Stomach (tissue), 9 donors: ENCODE data around the gene PPP4R2. TPM values are rescaled to one million over a fixed set of nuclear protein-coding genes. Genes with fewer than 3 reads are reported as not detected.

Source experiments
- DNase-seq, 2 donors: peaks; one replicate each; pipeline versions ENCODE4 v3.0.0 to v3.0.0-alpha.2; 2013 to 2019
- H3K27ac ChIP-seq, 5 donors: fragments of 200-600 bp in 4 of 5; sonication (generic) in 4 of 5; one replicate each; pipeline ENCODE4 v1.5.1; 2013 to 2019; ENCODE audit warnings: mild to moderate bottlenecking in 1 of 5, moderate library complexity in 1 of 5
- H3K27me3 ChIP-seq, 3 donors: fragments of 200-600 bp; sonication (generic); one replicate each; pipeline ENCODE4 v1.5.1; 2017 to 2019; ENCODE audit warnings: mixed run types in 1 of 3
- H3K36me3 ChIP-seq, 4 donors: fragments of 200-600 bp; sonication (generic); 1 replicate in 3 of 4; 2 replicates in 1 of 4; pipeline ENCODE4 v1.5.1; 2016 to 2019
- H3K4me1 ChIP-seq, 4 donors: fragments of 200-600 bp; sonication (generic); one replicate each; pipeline ENCODE4 v1.5.1; 2016 to 2019
- H3K4me3 ChIP-seq, 4 donors: fragments of 200-600 bp; sonication (generic) in 3 of 4; one replicate each; pipeline ENCODE4 v1.5.1; 2016 to 2019; ENCODE audit warnings: mild to moderate bottlenecking in 1 of 4
- H3K9me3 ChIP-seq, 4 donors: fragments of 200-600 bp; sonication (generic); one replicate each; pipeline ENCODE4 v1.5.1; 2016 to 2019
- CTCF ChIP-seq, 7 experiments: fragments of 450-650 bp in 4 of 7; fragments of 200-600 bp in 3 of 7; sonication (generic) in 3 of 7; IDR thresholded peaks; one replicate each; pipeline ENCODE4 v1.5.1; 2016 to 2019; ENCODE audit warnings: antibody characterized with exemption in 7 of 7, control low read depth in 2 of 7, mild to moderate bottlenecking in 1 of 7
- EP300 ChIP-seq: sonication (generic); formaldehyde crosslinking; IDR thresholded peaks from one replicate; pipeline ENCODE4 v1.6.1; 2017; ENCODE audit warnings: antibody characterized with exemption
- POLR2A ChIP-seq, 4 donors: fragments of 450-650 bp; IDR thresholded peaks; one replicate each; pipeline ENCODE4 v1.6.1; 2016; ENCODE audit warnings: antibody characterized with exemption in 4 of 4, control low read depth in 2 of 4, mild to moderate bottlenecking in 1 of 4, moderate library complexity in 1 of 4
- POLR2AphosphoS5 ChIP-seq, 3 donors: sonication (generic); formaldehyde crosslinking; IDR thresholded peaks; one replicate each; pipeline ENCODE4 v1.6.1; 2016; ENCODE audit warnings: antibody characterized with exemption in 3 of 3
- WGBS, 5 donors: extraction: QIAGEN DNeasy Blood & Tissue Kit in 3 of 5; methylation state at CpG; one replicate each; pipeline versions ENCODE4 v1.1.5 to v1.1.7; 2013 to 2018; 5-methylcytosine and 5-hydroxymethylcytosine counted together
- intact Hi-C: fragments of 100-400 bp; cut with DNase I; formaldehyde crosslinking; loops from one replicate; pipeline ENCODE4 v1.15.1; 2023; ENCODE audit warnings: low total_unique reads
- polyA plus RNA-seq, 3 donors: library from polyadenylated mRNA; stranded (reverse); fragments of 200-250 nt; gene quantifications; one replicate each; pipeline ENCODE4 v1.2.3, GENCODE V29; 2013
- small RNA-seq, 4 donors: library from RNA; depleted of rRNA; stranded (forward); fragments of <200 nt; gene quantifications; one replicate each; pipeline ENCODE3, GENCODE V24; 2016
- total RNA-seq, 5 donors: library from RNA; depleted of rRNA; stranded (reverse); fragments of >200 nt; gene quantifications; one replicate each; pipeline versions ENCODE4 v1.1.0 to v1.2.3, GENCODE V29; 2014 to 2016
- donor health status: healthy with polysubstance abuse.
- donor health status: Bipolar disorder and iron deficiency.
- donor health status: healthy.

The PPP4R2 gene
- total and polyA plus RNA-seq, 8 donors: 10.7 to 100 (median 21.8) TPM

DNA sequence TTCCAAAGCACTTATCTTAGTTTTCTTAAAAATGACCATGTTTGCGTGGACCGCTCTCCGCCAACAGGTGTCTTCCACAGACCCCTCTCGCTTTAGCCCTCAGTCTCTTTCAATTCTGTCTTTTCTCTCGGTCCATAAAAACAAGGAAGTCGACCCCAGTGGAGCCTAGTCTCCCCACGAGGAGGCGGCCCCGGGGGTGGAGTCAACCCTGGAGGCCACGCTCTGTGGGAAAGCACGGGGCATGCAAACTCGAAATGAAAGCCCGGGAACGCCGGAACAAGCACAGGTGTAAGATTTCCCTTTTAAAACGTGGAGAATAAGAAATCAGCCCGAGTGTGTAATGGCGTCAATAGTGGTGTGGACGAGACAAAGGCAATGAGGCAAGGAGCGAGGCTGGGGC lies 113.9 kb downstream of the PPP4R2 start:
- intact Hi-C loops: no loop called here
- H3K27ac ChIP-seq: no peak overlapping the region
- H3K36me3 ChIP-seq: no peaks in the 10 kb centered on the region
- H3K4me1 ChIP-seq: peaks cover 0 to 10% (median 0%) of the 10 kb centered on the region in 4 donors
- H3K4me3 ChIP-seq: no peak overlapping the region
- WGBS, 5 donors: 85 to 87% (median 86%) methylated on average over 20 of the region's 20 CpGs
- no peak for DNase-seq
- H3K27me3 ChIP-seq: no peaks in the 10 kb centered on the region
- TF ChIP-seq POLR2AphosphoS5 (IDR thresholded peaks at IDR 0.05) (no peak), EP300 (no peak), CTCF (IDR thresholded peaks at IDR 0.05) (no peak), POLR2A (IDR thresholded peaks at IDR 0.05) (no peak)
- H3K9me3 ChIP-seq: no peaks in the 10 kb centered on the region

GRCh38 chr3:73114711-73115110 lies 118.1 kb downstream of the PPP4R2 start:
- no peak overlapping the region for H3K4me3 ChIP-seq
- no peaks in the 10 kb centered on the region for H3K9me3 ChIP-seq
- no peaks in the 10 kb centered on the region for H3K36me3 ChIP-seq
- no peak overlapping the region for H3K27ac ChIP-seq
- H3K27me3 ChIP-seq: no peaks in the 10 kb centered on the region
- no peaks in the 10 kb centered on the region for H3K4me1 ChIP-seq
- TF ChIP-seq EP300 (no peak), CTCF (IDR thresholded peaks at IDR 0.05) (no peak), POLR2AphosphoS5 (IDR thresholded peaks at IDR 0.05) (no peak), POLR2A (IDR thresholded peaks at IDR 0.05) (no peak)
- intact Hi-C loops: no loop called here
- DNase-seq: no peak
- 72 to 84% (median 76%) methylated on average over 3 of the region's 3 CpGs for WGBS, 5 donors

DNA sequence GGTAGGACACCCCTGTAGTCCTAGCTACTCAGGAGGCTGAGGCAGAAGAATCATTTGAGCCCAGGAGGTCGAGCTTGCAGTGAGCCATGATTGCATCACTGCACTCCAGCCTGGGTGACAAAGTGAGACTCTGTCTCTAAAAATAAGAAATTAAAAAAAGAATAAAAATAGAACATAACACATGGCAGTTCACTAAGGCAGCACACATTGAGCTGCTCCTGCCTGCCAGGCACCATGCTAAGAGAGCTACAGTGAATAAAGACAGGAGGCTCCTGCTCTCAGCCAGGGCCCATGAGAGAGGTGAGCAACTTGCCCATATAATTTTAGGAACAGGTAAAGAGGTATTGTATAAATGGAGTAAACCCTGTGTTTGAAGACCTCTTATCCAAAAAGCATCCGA lies 119.2 kb downstream of the PPP4R2 start:
- 64 to 82% (median 74%) methylated on average over 2 of the region's 2 CpGs for WGBS, 5 donors
- H3K27me3 ChIP-seq: no peaks in the 10 kb centered on the region
- DNase-seq: no peak
- no peak overlapping the region for H3K4me3 ChIP-seq
- H3K36me3 ChIP-seq: no peaks in the 10 kb centered on the region
- H3K9me3 ChIP-seq: no peaks in the 10 kb centered on the region
- no peak for TF ChIP-seq POLR2A (IDR thresholded peaks at IDR 0.05)
- TF ChIP-seq EP300: no peak
- no peak for TF ChIP-seq POLR2AphosphoS5 (IDR thresholded peaks at IDR 0.05)
- no peak for TF ChIP-seq CTCF (IDR thresholded peaks at IDR 0.05)
- H3K4me1 ChIP-seq: no peaks in the 10 kb centered on the region
- no peak overlapping the region for H3K27ac ChIP-seq
- intact Hi-C loops: no loop called here

Small RNA genes lying within 50 kb of the gene (small RNA-seq; reads per million reads assigned to genes)
- 0 to 0.23 (median 0.10) reads per million in 4 donors for gene RNU2-64P
- gene RNU6-557P: 0 reads per million in 4 donors
- gene RNU7-19P: 0 reads per million in 4 donors

Other genes starting within 250 kb of the PPP4R2 start
- 10 to 100 TPM; 11.7 to 77.9 (median 30.7) TPM for gene SHQ1, start 148.4 kb upstream of the PPP4R2 start, total RNA-seq
- gene SHQ1, start 148.4 kb upstream of the PPP4R2 start, polyA plus RNA-seq: 1 to 10 TPM; 7.5 to 7.9 (median 7.6) TPM
- 10 to 100 TPM in 2 of 5 donors, 1 to 10 TPM in 1, under 1 TPM in 2; 0.45 to 27.0 (median 4.2) TPM for gene GXYLT2, start 108.8 kb upstream of the PPP4R2 start, total RNA-seq
- 1 to 10 TPM in 2 of 3 donors, under 1 TPM in 1; 0.40 to 1.5 (median 1.2) TPM for gene GXYLT2, start 108.8 kb upstream of the PPP4R2 start, polyA plus RNA-seq
- 10 to 100 TPM in 2 of 5 donors, 1 to 10 TPM in 2, not detected in 1; 1.4 to 28.1 (median 13.3) TPM for gene EBLN2, start 64.8 kb downstream of the PPP4R2 start, total RNA-seq
- under 1 TPM in 2 of 3 donors, not detected in 1; 0.19 to 0.28 TPM for gene EBLN2, start 64.8 kb downstream of the PPP4R2 start, polyA plus RNA-seq